ENCODE results near the gene ARAP3. TPM values are rescaled to one million over a fixed set of nuclear protein-coding genes. Genes with fewer than 3 reads are reported as not detected.

ARAP3 gene
- polyA plus RNA-seq, 1 donor: 13.0 TPM

- DNase-seq (ENCODE audit: low read depth): no peak
Observed at GRCh38 chr5:141703133-141703561, 21.1 kb upstream of the ARAP3 start.

- no peak for DNase-seq (ENCODE audit: low read depth)
Observed at GRCh38 chr5:141701360-141702119, 19.5 kb upstream of the ARAP3 start.

- no peak for DNase-seq (ENCODE audit: low read depth)
Observed at GRCh38 chr5:141697586-141697985, 15.6 kb upstream of the ARAP3 start.

GRCh38 chr5:141696431-141696830 is 14.4 kb upstream of the ARAP3 start:
- DNase-seq (ENCODE audit: low read depth): no peak

- no peak for DNase-seq (ENCODE audit: low read depth)
Observed at GRCh38 chr5:141695627-141696215, 13.7 kb upstream of the ARAP3 start.

- no peak for DNase-seq (ENCODE audit: low read depth)
Observed at GRCh38 chr5:141694479-141694878, 12.4 kb upstream of the ARAP3 start.

GRCh38 chr5:141692919-141693725 is 11.1 kb upstream of the ARAP3 start:
- no peak for DNase-seq (ENCODE audit: low read depth)

GRCh38 chr5:141692533-141692888 is 10.5 kb upstream of the ARAP3 start:
- DNase-seq (ENCODE audit: low read depth): no peak

GRCh38 chr5:141691867-141692532 is 10.0 kb upstream of the ARAP3 start:
- DNase-seq (ENCODE audit: low read depth): no peak

GRCh38 chr5:141691286-141691866 is 9.3 kb upstream of the ARAP3 start:
- DNase-seq (ENCODE audit: low read depth): no peak

- no peak for DNase-seq (ENCODE audit: low read depth)
Observed at GRCh38 chr5:141686648-141687416, 4.8 kb upstream of the ARAP3 start.

GRCh38 chr5:141685591-141685990 is 3.6 kb upstream of the ARAP3 start:
- DNase-seq (ENCODE audit: low read depth): no peak

- DNase-seq (ENCODE audit: low read depth): no peak
Observed at GRCh38 chr5:141683596-141684141, 1.6 kb upstream of the ARAP3 start.

- DNase-seq (ENCODE audit: low read depth): no peak
Observed at GRCh38 chr5:141681295-141681694, 735 bp downstream of the ARAP3 start.

GRCh38 chr5:141680751-141681201 is 1.3 kb downstream of the ARAP3 start:
- DNase-seq (ENCODE audit: low read depth): no peak

- no peak for DNase-seq (ENCODE audit: low read depth)
Observed at GRCh38 chr5:141680178-141680577, 1.9 kb downstream of the ARAP3 start.

GRCh38 chr5:141677415-141677814 is 4.6 kb downstream of the ARAP3 start:
- no peak for DNase-seq (ENCODE audit: low read depth)

GRCh38 chr5:141675672-141676071 is 6.4 kb downstream of the ARAP3 start:
- no peak for DNase-seq (ENCODE audit: low read depth)

- DNase-seq (ENCODE audit: low read depth): no peak
Observed at GRCh38 chr5:141674747-141675146, 7.3 kb downstream of the ARAP3 start.
